RWPE2 (cell line): ENCODE results near the gene ASTN2.

Experiments
- ATAC-seq: fragments of 200-7000 bp; cut with Tn5 transposase; 3 replicates; pipeline ENCODE4 v1.9.1; 2021; ENCODE audit warnings: low read depth
- DNase-seq: peaks from one replicate; pipeline ENCODE4 v3.0.0-alpha.2; 2020; ENCODE audit warnings: low spot score
- H3K27ac ChIP-seq: fragments of 450-650 bp; 2 replicates; pipeline ENCODE4 v1.5.1; 2017; ENCODE audit warnings: mild to moderate bottlenecking; ENCODE audit not compliant: poor library complexity, severe bottlenecking
- H3K27me3 ChIP-seq: fragments of 250-450 bp; sonication (Bioruptor Pico); 2 replicates; pipeline ENCODE4 v1.5.1; 2021; ENCODE audit warnings: mild to moderate bottlenecking, moderate library complexity; ENCODE audit not compliant: insufficient read depth, poor library complexity, severe bottlenecking
- H3K36me3 ChIP-seq: fragments of 250-450 bp; sonication (Bioruptor Pico); 2 replicates; pipeline ENCODE4 v1.5.1; 2020; ENCODE audit warnings: low read depth, mild to moderate bottlenecking, moderate library complexity
- H3K4me1 ChIP-seq: fragments of 250-450 bp; sonication (Bioruptor Pico); 2 replicates; pipeline ENCODE4 v1.5.1; 2021; ENCODE audit warnings: mild to moderate bottlenecking, moderate library complexity; ENCODE audit not compliant: insufficient read depth, poor library complexity, severe bottlenecking
- H3K4me3 ChIP-seq: fragments of 250-450 bp; sonication (Bioruptor Pico); 2 replicates; pipeline ENCODE4 v1.5.1; 2021; ENCODE audit warnings: mild to moderate bottlenecking, moderate library complexity; ENCODE audit not compliant: severe bottlenecking
- H3K9me3 ChIP-seq: fragments of 250-450 bp; sonication (Bioruptor Pico); 2 replicates; pipeline ENCODE4 v1.5.1; 2021; ENCODE audit warnings: mild to moderate bottlenecking, moderate library complexity; ENCODE audit not compliant: severe bottlenecking
- CTCF ChIP-seq: fragments of 450-650 bp; IDR thresholded peaks from one replicate; pipeline ENCODE4 v1.5.1; 2017; ENCODE audit warnings: mild to moderate bottlenecking, moderate library complexity; ENCODE audit not compliant: poor library complexity, severe bottlenecking

Gene ASTN2

GRCh38 chr9:116466271-116467235 is 948.3 kb downstream of the ASTN2 start:
- H3K4me1 ChIP-seq, result no peaks in the 10 kb centered on the region
- H3K9me3 ChIP-seq, result peaks cover 2% of the 10 kb centered on the region
- no peaks in the 10 kb centered on the region for H3K27me3 ChIP-seq
- no peak for TF ChIP-seq CTCF
- H3K36me3 ChIP-seq, result no peaks in the 10 kb centered on the region
- no peak overlapping the region for H3K4me3 ChIP-seq
- H3K27ac ChIP-seq, result no peak overlapping the region
- ATAC-seq, result no peak
- DNase-seq, result no peak

DNA sequence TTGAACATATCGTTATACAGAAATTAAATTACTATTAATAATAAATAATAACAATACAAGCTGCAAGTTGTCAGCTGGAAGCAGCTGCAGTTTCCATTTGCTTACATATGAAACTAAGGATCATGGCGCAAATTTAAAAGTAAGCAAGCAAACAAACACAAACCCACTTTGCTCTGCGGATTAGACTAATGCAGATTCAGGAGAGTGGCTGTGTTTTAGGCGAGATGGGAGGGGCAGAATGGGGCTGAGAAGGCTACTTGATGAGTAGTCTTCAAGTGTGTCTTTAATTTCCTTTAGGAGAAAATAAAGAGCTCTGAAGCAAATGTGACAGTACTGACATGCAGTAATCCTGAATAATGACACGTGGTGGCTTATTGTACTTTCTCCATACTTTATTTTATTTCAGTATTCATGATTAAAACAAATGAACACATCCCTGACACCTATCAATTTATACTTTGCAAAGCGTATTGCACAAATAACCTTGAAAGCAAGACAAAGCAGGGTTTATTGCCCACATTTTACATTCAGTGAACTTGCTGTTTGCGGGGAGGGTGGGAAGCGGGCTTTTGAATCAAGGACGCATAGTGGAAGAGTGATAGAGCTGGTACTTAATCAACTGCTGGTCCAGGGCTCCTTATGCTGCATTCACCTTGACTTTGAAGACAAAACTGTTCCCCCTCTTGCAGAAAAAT is 949.1 kb downstream of the ASTN2 start:
- Histone ChIP-seq H3K27ac (no peak overlapping the region), H3K9me3 (peaks cover 1% of the 10 kb centered on the region), H3K36me3 (no peaks in the 10 kb centered on the region), H3K4me1 (no peaks in the 10 kb centered on the region), H3K4me3 (no peak overlapping the region), H3K27me3 (no peaks in the 10 kb centered on the region)
- ATAC-seq (no peak), DNase-seq (no peak)
- no peak for TF ChIP-seq CTCF

DNA sequence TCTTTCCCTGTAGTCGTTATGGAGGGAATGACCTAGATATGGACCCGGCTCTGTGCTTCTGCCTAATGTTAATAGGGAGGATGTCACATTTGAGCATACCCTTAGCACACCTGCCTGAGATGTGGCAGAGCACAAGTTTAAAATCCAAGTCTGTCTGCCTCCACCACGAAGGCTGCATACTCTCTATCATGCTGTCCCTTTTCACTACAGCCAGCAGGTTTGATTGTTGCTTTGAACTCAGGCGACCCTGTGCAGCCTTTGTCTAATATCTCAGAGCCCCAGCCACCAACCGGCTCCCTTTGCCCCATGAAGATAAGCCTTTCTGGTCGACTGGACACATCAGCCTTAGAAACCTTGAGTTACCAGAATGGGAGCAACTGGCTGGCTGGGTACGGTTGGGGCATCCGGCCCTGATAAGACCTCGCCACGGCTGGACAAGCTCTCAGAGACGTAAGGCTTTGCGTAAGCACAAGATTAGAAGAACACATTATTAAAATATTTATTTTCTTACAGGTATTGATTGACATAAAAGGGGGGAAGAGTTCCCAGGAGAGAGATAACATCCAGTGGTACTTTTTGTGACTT is 949.8 kb downstream of the ASTN2 start:
- DNase-seq (no peak), ATAC-seq (no peak)
- no peak overlapping the region for H3K27ac ChIP-seq
- H3K9me3 ChIP-seq, result no peaks in the 10 kb centered on the region
- no peaks in the 10 kb centered on the region for H3K4me1 ChIP-seq
- TF ChIP-seq CTCF, result no peak
- H3K36me3 ChIP-seq, result no peaks in the 10 kb centered on the region
- H3K4me3 ChIP-seq, result no peak overlapping the region
- no peaks in the 10 kb centered on the region for H3K27me3 ChIP-seq

GRCh38 chr9:116464423-116464822 is 950.4 kb downstream of the ASTN2 start:
- no peak for TF ChIP-seq CTCF
- no peaks in the 10 kb centered on the region for H3K9me3 ChIP-seq
- DNase-seq, result no peak

More at GRCh38 chr9:116464423-116464822, 950.4 kb downstream of the ASTN2 start:
- ATAC-seq, result no peak
- H3K4me1 ChIP-seq, result no peaks in the 10 kb centered on the region
- no peaks in the 10 kb centered on the region for H3K36me3 ChIP-seq
- H3K27ac ChIP-seq, result no peak overlapping the region
- H3K27me3 ChIP-seq, result no peaks in the 10 kb centered on the region
- H3K4me3 ChIP-seq, result no peak overlapping the region
